Transverse colon (tissue), 4 donors: ENCODE measurements around the gene LPCAT1. TPM values are rescaled to one million over a fixed set of nuclear protein-coding genes. Genes with fewer than 3 reads are reported as not detected.

Source experiments
- DNase-seq: peaks from one replicate; pipeline ENCODE4 v3.0.0-alpha.2; 2019
- H3K27ac ChIP-seq, 4 donors: fragments of 200-600 bp; sonication (generic); 2 replicates each; pipeline ENCODE4 v1.5.1; 2016 to 2018; ENCODE audit warnings: inconsistent platforms in 4 of 4
- H3K27me3 ChIP-seq: fragments of 200-600 bp; sonication (generic); 2 replicates; pipeline ENCODE4 v1.5.1; 2017; ENCODE audit warnings: inconsistent platforms
- H3K36me3 ChIP-seq, 4 donors: fragments of 200-600 bp; sonication (generic); 2 replicates each; pipeline ENCODE4 v1.5.1; 2017 to 2019; ENCODE audit warnings: inconsistent platforms in 4 of 4
- H3K4me1 ChIP-seq, 4 donors: fragments of 200-600 bp; sonication (generic); 2 replicates each; pipeline ENCODE4 v1.5.1; 2017 to 2020; ENCODE audit warnings: inconsistent platforms in 4 of 4
- H3K4me3 ChIP-seq, 4 donors: fragments of 200-600 bp; sonication (generic); 1 replicate in 1 of 4; 2 replicates in 3 of 4; pipeline versions ENCODE4 v1.5.1 to v1.6.1; 2017 to 2019; ENCODE audit warnings: inconsistent platforms in 4 of 4
- H3K9me3 ChIP-seq, 2 donors: fragments of 200-600 bp; sonication (generic); 2 replicates each; pipeline ENCODE4 v1.5.1; 2017 to 2019; ENCODE audit warnings: inconsistent platforms in 2 of 2
- EP300 ChIP-seq: sonication (generic); formaldehyde crosslinking; IDR thresholded peaks from one replicate; pipeline ENCODE4 v1.6.1; 2017; ENCODE audit warnings: antibody characterized with exemption, low read depth
- POLR2A ChIP-seq: fragments of 450-650 bp; IDR thresholded peaks from one replicate; pipeline ENCODE4 v1.6.1; 2016; ENCODE audit warnings: antibody characterized with exemption, mild to moderate bottlenecking, moderate library complexity
- POLR2AphosphoS5 ChIP-seq, 3 donors: sonication (generic); formaldehyde crosslinking; IDR thresholded peaks; one replicate each; pipeline ENCODE4 v1.6.1; 2016; ENCODE audit warnings: antibody characterized with exemption in 3 of 3
- WGBS, 2 donors: methylation state at CpG; one replicate each; pipeline ENCODE4 v1.1.5; 2018; ENCODE audit warnings: low coverage in 1 of 2; 5-methylcytosine and 5-hydroxymethylcytosine counted together
- in situ Hi-C, 4 donors: fragments of 200-750 bp; cut with MboI; loops; one replicate each; pipeline versions ENCODE4 v1.15.0 to v1.15.1; 2017; ENCODE audit warnings: low sequenced_read_pairs in 3 of 4, low pct_ligation_motif_present in 1 of 4, low pct_unique_long_range_greater_than_20kb in 1 of 4
- intact Hi-C: fragments of 100-400 bp; cut with DNase I; formaldehyde crosslinking; loops from one replicate; pipeline ENCODE4 v1.15.1; 2023; ENCODE audit warnings: low total_unique reads
- total RNA-seq, 4 donors: library from RNA; depleted of rRNA; stranded (reverse); fragments of >200 nt; gene quantifications; one replicate each; pipeline ENCODE4 v1.1.0, GENCODE V29; 2016
- TF ChIP-seq, protein P1 (sequence below), 5 experiments: fragments of 200-600 bp in 3 of 5; fragments of 450-650 bp in 2 of 5; sonication (generic) in 3 of 5; IDR thresholded peaks; 1 replicate in 2 of 5; 2 replicates in 3 of 5; pipeline ENCODE4 v1.5.1; 2016 to 2017; ENCODE audit warnings: antibody characterized with exemption in 5 of 5, inconsistent platforms in 3 of 5, mild to moderate bottlenecking in 2 of 5, moderate library complexity in 1 of 5

LPCAT1 gene
- total RNA-seq, 4 donors from 2014 or later, result 10.0 to 50.5 (median 21.0) TPM

DNA sequence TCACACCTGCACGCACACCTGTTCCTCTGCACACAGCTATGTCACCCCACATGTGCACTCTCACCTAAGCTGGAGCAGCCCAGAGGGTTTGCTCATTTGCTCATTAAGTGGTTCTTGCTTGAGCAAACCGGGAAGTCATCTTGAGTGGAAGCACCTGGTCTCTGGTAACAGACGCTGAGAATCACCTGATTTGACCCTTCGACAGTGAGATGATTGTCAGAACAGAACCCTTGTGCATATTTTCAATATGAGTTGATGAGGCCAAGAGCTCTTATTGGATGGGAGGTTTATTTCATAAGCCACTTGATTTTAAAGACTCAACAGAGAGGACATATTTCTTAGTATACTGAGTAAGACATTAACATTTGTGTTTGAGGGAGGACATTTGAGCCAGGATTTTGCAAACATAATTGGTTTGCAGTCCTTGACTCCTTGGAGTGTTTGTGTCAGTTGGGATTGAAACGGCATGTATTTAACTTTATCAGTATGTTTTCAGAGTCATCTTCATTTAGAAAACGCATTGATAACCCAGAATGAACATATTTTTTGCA lies 22.1 kb upstream of the LPCAT1 start:
- Histone ChIP-seq H3K27me3 (no peaks in the 10 kb centered on the region), H3K9me3 (no peaks in the 10 kb centered on the region), H3K36me3 (no peaks in the 10 kb centered on the region), H3K4me1 (peaks cover 0 to 6% (median 0%) of the 10 kb centered on the region in 4 donors), H3K27ac (no peak overlapping the region), H3K4me3 (no peak overlapping the region)
- DNase-seq, result no peak
- in situ Hi-C loops, result no loop called here
- WGBS, 2 donors, result 49 to 50% methylated on average over 3 to 6 of the region's 6 CpGs
- no peak for TF ChIP-seq POLR2AphosphoS5 (IDR thresholded peaks at IDR 0.05)
- no peak for TF ChIP-seq POLR2A
- no peak for TF ChIP-seq EP300
- TF ChIP-seq, protein P1, sequence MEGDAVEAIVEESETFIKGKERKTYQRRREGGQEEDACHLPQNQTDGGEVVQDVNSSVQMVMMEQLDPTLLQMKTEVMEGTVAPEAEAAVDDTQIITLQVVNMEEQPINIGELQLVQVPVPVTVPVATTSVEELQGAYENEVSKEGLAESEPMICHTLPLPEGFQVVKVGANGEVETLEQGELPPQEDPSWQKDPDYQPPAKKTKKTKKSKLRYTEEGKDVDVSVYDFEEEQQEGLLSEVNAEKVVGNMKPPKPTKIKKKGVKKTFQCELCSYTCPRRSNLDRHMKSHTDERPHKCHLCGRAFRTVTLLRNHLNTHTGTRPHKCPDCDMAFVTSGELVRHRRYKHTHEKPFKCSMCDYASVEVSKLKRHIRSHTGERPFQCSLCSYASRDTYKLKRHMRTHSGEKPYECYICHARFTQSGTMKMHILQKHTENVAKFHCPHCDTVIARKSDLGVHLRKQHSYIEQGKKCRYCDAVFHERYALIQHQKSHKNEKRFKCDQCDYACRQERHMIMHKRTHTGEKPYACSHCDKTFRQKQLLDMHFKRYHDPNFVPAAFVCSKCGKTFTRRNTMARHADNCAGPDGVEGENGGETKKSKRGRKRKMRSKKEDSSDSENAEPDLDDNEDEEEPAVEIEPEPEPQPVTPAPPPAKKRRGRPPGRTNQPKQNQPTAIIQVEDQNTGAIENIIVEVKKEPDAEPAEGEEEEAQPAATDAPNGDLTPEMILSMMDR (IDR thresholded peaks at IDR 0.05), result no peak
- intact Hi-C loops, result no loop called here

DNA sequence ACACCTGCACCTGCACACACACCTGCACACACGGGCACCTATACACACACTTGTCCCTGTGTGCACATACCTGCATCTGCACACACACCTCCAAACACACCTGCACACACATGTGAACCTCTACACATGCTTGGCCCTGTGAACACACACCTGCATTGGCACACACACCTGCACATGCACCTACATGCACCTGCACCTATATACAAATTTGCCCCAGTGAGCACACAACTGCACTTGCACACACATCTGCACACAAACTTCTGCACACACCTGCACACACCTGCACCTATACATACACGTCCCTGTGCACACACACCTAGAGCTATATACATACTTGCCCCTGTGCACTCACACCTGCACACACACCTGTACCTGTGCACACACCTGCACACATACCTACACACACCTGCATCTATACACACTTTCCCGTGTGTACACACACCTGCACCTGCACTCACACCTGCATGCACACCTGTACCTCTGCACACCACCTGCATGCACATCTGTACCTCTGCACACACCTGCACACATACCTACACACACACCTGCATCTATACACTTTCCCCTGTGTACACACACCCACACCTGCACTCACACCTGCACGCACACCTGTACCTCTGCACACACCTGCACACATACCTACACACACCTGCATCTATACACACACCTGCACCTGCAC lies 21.5 kb upstream of the LPCAT1 start:
- 80 to 86% methylated on average over 1 to 4 of the region's 4 CpGs for WGBS, 2 donors
- no peak overlapping the region for H3K27ac ChIP-seq
- intact Hi-C loops (no loop called here), in situ Hi-C loops (no loop called here)
- no peaks in the 10 kb centered on the region for H3K36me3 ChIP-seq
- no peaks in the 10 kb centered on the region for H3K9me3 ChIP-seq
- no peak for DNase-seq
- no peaks in the 10 kb centered on the region for H3K27me3 ChIP-seq
- no peak overlapping the region for H3K4me3 ChIP-seq
- peaks cover 0 to 6% (median 0%) of the 10 kb centered on the region in 4 donors for H3K4me1 ChIP-seq
- TF ChIP-seq POLR2A (no peak), POLR2AphosphoS5 (IDR thresholded peaks at IDR 0.05) (no peak), EP300 (no peak)
- TF ChIP-seq, protein P1 (IDR thresholded peaks at IDR 0.05), result no peak

DNA sequence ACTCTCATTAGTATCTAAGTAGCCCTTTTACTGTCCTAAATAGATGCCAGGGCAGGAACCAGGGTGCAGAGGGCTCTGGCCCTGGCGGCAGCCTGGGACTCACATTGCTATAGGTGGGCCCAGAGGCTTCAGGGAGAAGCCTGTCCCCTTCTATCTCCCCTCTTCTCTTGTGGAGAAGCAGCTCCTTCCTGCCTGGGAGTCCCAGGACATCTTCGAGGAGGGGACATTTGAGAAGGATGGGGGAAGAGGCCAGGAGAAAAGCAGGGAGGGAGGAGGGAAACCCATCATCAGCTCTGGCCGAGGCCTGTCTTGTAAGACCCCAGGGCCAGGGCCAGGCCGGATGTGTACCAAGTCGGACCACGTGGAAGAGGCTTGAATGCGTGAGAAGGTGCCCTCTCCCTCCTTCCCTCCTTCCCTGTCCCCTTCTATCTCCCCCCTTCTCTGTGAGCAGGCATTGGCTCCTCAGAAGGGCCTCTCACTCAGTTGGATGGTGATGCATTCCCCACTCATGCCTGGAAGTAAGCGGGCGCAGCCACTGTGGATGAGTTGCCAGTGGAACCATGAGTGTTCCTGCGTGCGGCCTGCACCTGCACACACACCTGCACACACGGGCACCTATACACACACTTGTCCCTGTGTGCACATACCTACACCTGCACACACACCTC lies 20.7 kb upstream of the LPCAT1 start:
- whole genome bisulfite sequencing, 2 donors, result 87 to 100% methylated on average over 2 to 12 of the region's 12 CpGs
- in situ Hi-C loops (no loop called here), intact Hi-C loops (no loop called here)
- Histone ChIP-seq H3K27ac (no peak overlapping the region), H3K9me3 (no peaks in the 10 kb centered on the region), H3K4me1 (peaks cover 0 to 6% (median 0%) of the 10 kb centered on the region in 4 donors), H3K27me3 (no peaks in the 10 kb centered on the region), H3K4me3 (no peak overlapping the region), H3K36me3 (no peaks in the 10 kb centered on the region)
- DNase-seq, result no peak
- TF ChIP-seq POLR2A, result no peak
- no peak for TF ChIP-seq EP300
- TF ChIP-seq POLR2AphosphoS5 (IDR thresholded peaks at IDR 0.05), result no peak

DNA sequence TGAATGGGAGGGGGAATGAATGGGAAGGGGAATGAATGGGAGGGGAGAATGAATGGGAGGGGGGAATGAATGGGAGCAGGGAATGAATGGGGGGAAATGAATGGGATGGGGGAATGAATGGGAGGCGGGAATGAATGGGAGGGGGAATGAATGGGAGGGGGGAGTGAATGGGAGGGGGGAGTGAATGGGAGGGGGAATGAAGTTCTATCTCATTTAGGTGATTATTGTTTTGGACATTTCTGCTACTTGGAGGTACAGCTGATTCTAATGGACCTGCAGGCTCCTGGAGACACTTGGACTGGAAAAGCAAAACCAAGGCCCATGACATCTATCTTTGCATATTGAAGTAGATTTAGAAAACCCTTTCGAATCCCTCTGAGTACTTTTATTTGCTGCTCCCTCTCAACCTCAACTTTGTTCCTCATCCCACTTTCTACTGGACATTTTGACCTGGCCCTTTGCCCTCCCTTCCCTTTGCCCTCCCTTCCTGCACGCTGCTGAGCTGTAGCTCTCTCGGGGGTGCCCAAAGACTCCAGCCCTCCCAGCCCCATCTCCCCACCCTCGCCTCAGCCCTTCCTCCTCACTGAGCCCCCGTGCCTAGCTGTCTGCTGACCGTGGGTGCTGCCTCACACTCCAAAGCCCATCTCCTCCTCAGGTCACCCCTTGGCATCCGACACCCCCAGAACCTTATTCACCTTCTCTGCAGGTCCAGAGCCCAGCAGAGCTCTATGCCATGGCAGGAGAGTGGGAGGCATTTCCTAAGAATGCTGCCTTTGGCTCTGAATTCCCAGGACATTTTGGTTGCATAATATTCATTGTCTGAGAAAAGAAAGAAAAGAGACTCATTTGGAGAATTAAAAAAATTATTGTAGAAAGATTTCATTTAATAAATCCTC lies 19.9 kb upstream of the LPCAT1 start:
- Histone ChIP-seq H3K4me3 (no peak overlapping the region), H3K27ac (no peak overlapping the region), H3K27me3 (no peaks in the 10 kb centered on the region), H3K9me3 (no peaks in the 10 kb centered on the region), H3K36me3 (no peaks in the 10 kb centered on the region), H3K4me1 (peaks cover 0 to 6% (median 0%) of the 10 kb centered on the region in 4 donors)
- in situ Hi-C loops, result no loop called here
- DNase-seq, result no peak
- intact Hi-C loops, result no loop called here
- WGBS, 2 donors, result 94 to 100% methylated on average over 2 to 8 of the region's 8 CpGs
- TF ChIP-seq POLR2AphosphoS5 (IDR thresholded peaks at IDR 0.05), result no peak
- TF ChIP-seq, protein P1 (IDR thresholded peaks at IDR 0.05), result no peak
- no peak for TF ChIP-seq EP300
- TF ChIP-seq POLR2A, result no peak
